ENCODE results near the gene USHBP1. TPM values are rescaled to one million over a fixed set of nuclear protein-coding genes. Genes with fewer than 3 reads are reported as not detected.

The USHBP1 gene
- total and polyA plus RNA-seq, 2 of the 13 experiments (the other 11 are each of a cell fraction or from before 2014, with no cell fraction given), result 0.15 to 1.5 TPM

DNA sequence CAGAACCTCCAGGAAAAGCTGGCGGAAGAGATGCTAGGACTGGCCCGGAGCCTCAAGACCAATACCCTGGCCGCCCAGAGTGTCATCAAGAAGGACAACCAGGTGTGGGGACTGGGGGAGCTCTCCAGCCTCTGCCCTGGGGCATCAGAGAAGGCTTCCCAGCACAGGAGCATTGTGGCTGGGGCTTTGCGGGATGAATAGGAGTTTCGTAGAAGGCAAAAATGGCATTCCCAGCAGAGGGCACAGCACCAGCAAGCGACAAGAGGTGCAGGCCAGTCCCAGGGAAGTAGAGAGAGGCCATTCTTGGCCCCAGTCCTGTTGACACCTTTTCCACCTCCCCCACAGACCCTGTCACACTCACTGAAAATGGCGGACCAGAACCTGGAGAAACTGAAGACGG is 45.3 kb downstream of the USHBP1 start (continued):
- TF ChIP-seq, protein P1, sequence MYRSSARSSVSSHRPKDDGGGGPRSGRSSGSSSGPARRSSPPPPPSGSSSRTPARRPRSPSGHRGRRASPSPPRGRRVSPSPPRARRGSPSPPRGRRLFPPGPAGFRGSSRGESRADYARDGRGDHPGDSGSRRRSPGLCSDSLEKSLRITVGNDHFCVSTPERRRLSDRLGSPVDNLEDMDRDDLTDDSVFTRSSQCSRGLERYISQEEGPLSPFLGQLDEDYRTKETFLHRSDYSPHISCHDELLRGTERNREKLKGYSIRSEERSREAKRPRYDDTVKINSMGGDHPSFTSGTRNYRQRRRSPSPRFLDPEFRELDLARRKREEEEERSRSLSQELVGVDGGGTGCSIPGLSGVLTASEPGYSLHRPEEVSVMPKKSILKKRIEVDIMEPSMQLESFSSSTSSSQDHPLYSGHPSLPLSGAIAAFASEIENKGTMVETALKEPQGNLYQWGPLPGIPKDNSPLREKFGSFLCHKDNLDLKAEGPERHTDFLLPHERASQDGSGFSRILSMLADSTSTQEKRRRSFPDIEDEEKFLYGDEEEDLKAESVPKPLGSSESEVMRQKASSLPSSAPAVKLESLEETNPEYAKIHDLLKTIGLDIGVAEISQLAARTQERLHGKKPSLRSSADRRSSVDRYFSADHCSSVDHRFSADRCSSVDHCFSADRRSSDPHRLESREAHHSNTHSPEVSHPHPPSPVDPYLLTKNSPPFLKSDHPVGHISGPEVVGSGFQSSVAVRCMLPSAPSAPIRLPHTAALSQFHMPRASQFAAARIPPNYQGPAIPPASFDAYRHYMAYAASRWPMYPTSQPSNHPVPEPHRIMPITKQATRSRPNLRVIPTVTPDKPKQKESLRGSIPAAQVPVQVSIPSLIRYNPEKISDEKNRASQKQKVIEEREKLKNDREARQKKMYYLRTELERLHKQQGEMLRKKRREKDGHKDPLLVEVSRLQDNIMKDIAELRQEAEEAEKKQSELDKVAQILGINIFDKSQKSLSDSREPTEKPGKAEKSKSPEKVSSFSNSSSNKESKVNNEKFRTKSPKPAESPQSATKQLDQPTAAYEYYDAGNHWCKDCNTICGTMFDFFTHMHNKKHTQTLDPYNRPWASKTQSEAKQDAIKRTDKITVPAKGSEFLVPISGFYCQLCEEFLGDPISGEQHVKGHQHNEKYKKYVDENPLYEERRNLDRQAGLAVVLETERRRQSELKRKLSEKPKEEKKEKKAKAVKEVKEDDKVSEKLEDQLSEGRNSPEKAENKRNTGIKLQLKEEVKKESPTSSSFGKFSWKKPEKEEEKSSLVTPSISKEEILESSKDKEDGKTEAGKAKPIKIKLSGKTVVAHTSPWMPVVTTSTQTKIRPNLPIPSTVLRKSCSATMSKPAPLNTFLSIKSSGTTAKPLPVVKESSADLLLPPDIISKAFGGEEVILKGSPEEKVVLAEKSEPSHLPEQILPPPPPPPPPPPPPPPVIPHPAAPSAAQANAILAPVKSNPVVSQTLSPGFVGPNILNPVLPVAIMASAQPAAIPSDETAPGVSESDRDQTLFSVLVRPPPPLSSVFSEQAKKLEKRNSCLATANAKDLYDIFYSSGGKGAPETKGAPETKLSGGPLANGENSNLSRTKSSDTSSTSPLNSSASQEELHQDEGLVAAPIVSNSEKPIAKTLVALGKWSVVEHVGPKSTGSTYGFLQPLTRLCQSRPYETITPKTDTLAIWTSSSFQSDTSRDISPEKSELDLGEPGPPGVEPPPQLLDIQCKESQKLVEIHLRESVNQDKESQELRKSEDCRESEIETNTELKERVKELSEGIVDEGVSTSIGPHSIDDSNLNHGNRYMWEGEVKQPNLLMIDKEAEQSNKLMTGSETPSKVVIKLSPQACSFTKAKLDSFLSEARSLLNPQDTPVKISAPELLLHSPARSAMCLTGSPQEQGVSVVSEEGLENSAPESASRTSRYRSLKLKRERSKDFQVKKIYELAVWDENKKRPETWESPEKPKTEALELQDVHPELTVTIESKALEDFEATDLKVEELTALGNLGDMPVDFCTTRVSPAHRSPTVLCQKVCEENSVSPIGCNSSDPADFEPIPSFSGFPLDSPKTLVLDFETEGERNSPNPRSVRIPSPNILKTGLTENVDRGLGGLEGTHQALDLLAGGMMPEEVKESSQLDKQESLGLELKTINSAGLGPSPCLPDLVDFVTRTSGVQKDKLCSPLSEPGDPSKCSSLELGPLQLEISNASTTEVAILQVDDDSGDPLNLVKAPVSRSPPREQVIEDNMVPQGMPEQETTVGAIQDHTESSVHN (CRISPR knock-in tag; IDR thresholded peaks at IDR 0.05), result no peak
- no peak for TF ChIP-seq ZSCAN29 (CRISPR knock-in tag; conservative IDR thresholded peaks at IDR 0.05)
- no peak for TF ChIP-seq STAT5B (CRISPR knock-in tag; IDR thresholded peaks at IDR 0.05)
- TF ChIP-seq ZFP36L2 (CRISPR knock-in tag; IDR thresholded peaks at IDR 0.05), result no peak
- TF ChIP-seq ZBTB38 (CRISPR knock-in tag; IDR thresholded peaks at IDR 0.05), result 0 out of 2 replicates have a peak, but pooled peaks have one; percentile 35
- TF ChIP-seq ZNF605 (CRISPR knock-in tag; IDR thresholded peaks at IDR 0.05), result no peak
- TF ChIP-seq HOXA7 (CRISPR knock-in tag; IDR thresholded peaks at IDR 0.05), result no peak
- TF ChIP-seq, protein P2, sequence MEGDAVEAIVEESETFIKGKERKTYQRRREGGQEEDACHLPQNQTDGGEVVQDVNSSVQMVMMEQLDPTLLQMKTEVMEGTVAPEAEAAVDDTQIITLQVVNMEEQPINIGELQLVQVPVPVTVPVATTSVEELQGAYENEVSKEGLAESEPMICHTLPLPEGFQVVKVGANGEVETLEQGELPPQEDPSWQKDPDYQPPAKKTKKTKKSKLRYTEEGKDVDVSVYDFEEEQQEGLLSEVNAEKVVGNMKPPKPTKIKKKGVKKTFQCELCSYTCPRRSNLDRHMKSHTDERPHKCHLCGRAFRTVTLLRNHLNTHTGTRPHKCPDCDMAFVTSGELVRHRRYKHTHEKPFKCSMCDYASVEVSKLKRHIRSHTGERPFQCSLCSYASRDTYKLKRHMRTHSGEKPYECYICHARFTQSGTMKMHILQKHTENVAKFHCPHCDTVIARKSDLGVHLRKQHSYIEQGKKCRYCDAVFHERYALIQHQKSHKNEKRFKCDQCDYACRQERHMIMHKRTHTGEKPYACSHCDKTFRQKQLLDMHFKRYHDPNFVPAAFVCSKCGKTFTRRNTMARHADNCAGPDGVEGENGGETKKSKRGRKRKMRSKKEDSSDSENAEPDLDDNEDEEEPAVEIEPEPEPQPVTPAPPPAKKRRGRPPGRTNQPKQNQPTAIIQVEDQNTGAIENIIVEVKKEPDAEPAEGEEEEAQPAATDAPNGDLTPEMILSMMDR (CRISPR knock-in tag; IDR thresholded peaks at IDR 0.05), result 0 out of 2 replicates have a peak, but pooled peaks have one; percentile 9
- TF ChIP-seq, protein P3, sequence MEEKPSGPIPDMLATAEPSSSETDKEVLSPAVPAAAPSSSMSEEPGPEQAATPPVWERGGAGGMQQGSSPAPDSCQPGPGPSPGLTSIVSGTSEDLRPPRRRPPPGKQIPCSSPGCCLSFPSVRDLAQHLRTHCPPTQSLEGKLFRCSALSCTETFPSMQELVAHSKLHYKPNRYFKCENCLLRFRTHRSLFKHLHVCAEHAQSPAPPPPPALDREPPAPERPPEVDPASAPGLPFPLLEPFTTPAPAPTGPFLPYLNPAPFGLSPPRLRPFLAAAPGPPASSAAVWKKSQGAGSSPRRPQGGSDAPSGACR (CRISPR knock-in tag; IDR thresholded peaks at IDR 0.05), result no peak
- no peak for TF ChIP-seq ZNF138 (CRISPR knock-in tag; IDR thresholded peaks at IDR 0.05; ENCODE audit: low read depth)
- TF ChIP-seq HHEX (CRISPR knock-in tag; IDR thresholded peaks at IDR 0.05), result no peak
- no peak for TF ChIP-seq ZNF432 (CRISPR knock-in tag; IDR thresholded peaks at IDR 0.05; ENCODE audit: borderline replicate concordance)
- TF ChIP-seq ZNF343 (CRISPR knock-in tag; IDR thresholded peaks at IDR 0.05), result no peak
- no peak for TF ChIP-seq ZKSCAN5 (CRISPR knock-in tag; IDR thresholded peaks at IDR 0.05)

All from HepG2 (cell line).